DND-41 (cell line): ENCODE measurements around the gene ATF6.

Experiments used
- ATAC-seq: fragments of 200-7000 bp; cut with Tn5 transposase; 3 replicates; pipeline ENCODE4 v1.9.1; 2021; ENCODE audit warnings: low read depth; ENCODE audit not compliant: insufficient read depth
- DNase-seq: peaks from one replicate; pipeline ENCODE4 v3.0.0-alpha.2; 2020
- H2AFZ ChIP-seq: 2 replicates; pipeline ENCODE4 v1.6.0; 2012; ENCODE audit warnings: low read depth, low read length
- H3K27ac ChIP-seq: 2 replicates; pipeline ENCODE4 v1.5.1; 2012; ENCODE audit warnings: low read length, inconsistent platforms
- H3K27me3 ChIP-seq: fragments of 200-600 bp; sonication (generic); 2 replicates; pipeline ENCODE4 v1.6.0; 2012; ENCODE audit warnings: low read length, mild to moderate bottlenecking, inconsistent platforms; ENCODE audit not compliant: insufficient read depth, poor library complexity
- H3K36me3 ChIP-seq: 2 replicates; pipeline ENCODE4 v1.5.1; 2012; ENCODE audit warnings: low read length, inconsistent platforms; ENCODE audit not compliant: insufficient read depth
- H3K4me1 ChIP-seq: 2 replicates; pipeline ENCODE4 v1.5.1; 2012; ENCODE audit warnings: mild to moderate bottlenecking, low read length; ENCODE audit not compliant: insufficient read depth
- H3K4me2 ChIP-seq: 2 replicates; pipeline ENCODE4 v1.6.0; 2012; ENCODE audit warnings: mild to moderate bottlenecking, moderate library complexity, low read length, inconsistent platforms; ENCODE audit not compliant: insufficient read depth
- H3K4me3 ChIP-seq, 2 experiments: fragments of 200-600 bp in 1 of 2; shearing (Covaris generic) in 1 of 2; 2 replicates each; pipeline ENCODE4 v1.5.1; 2012 to 2016; ENCODE audit warnings: inconsistent platforms in 2 of 2, low read length in 2 of 2, mild to moderate bottlenecking in 2 of 2, low read depth in 1 of 2, moderate library complexity in 1 of 2
- H3K79me2 ChIP-seq: 2 replicates; pipeline ENCODE4 v1.6.0; 2012; ENCODE audit warnings: low read length, inconsistent platforms; ENCODE audit not compliant: insufficient read depth
- H3K9ac ChIP-seq: 2 replicates; pipeline ENCODE4 v1.6.0; 2012; ENCODE audit warnings: low read depth, mild to moderate bottlenecking, inconsistent platforms, low read length, moderate library complexity
- H3K9me3 ChIP-seq: 2 replicates; pipeline ENCODE4 v1.5.1; 2012; ENCODE audit warnings: low read length, moderate library complexity, mild to moderate bottlenecking, inconsistent platforms; ENCODE audit not compliant: insufficient read depth, severe bottlenecking
- H4K20me1 ChIP-seq: 2 replicates; pipeline ENCODE4 v1.6.0; 2012; ENCODE audit warnings: low read length; ENCODE audit not compliant: insufficient read depth
- EZH2 ChIP-seq: IDR thresholded peaks from 3 replicates; pipeline ENCODE4 v1.6.1; 2012; ENCODE audit warnings: borderline replicate concordance, low read depth, mild to moderate bottlenecking, moderate library complexity, low read length, inconsistent platforms; ENCODE audit not compliant: severe bottlenecking
- TF ChIP-seq, protein P1 (sequence below): IDR thresholded peaks from 2 replicates; pipeline ENCODE4 v1.5.1; 2012; ENCODE audit warnings: borderline replicate concordance, low read length, moderate library complexity, mild to moderate bottlenecking; ENCODE audit not compliant: poor library complexity, severe bottlenecking; ENCODE audit errors: extremely low read depth

Gene ATF6

DNA sequence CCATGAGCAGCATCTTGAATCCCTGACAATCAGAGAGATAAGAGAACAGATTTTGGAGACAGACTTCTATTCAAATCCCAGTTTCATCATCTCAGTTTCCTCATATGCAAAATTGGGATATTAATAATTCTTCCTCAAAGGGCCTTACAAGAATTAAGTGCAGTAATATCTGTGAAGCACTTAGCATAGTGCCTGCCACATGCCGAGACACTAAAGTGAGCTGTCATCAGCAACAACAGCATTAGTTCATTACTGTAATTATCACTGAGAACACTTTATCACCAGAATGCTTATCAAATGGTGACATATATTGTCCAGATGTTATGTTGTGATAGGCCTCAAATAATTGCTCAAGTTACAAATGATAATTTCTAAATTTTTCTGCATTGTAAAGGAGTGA is 45.7 kb upstream of the ATF6 start:
- Histone ChIP-seq H3K9ac (no peak overlapping the region), H3K79me2 (no peaks in the 10 kb centered on the region), H3K27ac (no peak overlapping the region), H3K4me2 (no peak overlapping the region), H3K27me3 (peaks cover 52% of the 10 kb centered on the region), H4K20me1 (no peaks in the 10 kb centered on the region), H3K9me3 (no peaks in the 10 kb centered on the region), H3K36me3 (no peaks in the 10 kb centered on the region), H2AFZ (no peak overlapping the region), H3K4me1 (no peaks in the 10 kb centered on the region; the same call in 1 of the 2 replicates), H3K4me3 (no peak overlapping the region)
- no peak for TF ChIP-seq EZH2
- TF ChIP-seq, protein P1, sequence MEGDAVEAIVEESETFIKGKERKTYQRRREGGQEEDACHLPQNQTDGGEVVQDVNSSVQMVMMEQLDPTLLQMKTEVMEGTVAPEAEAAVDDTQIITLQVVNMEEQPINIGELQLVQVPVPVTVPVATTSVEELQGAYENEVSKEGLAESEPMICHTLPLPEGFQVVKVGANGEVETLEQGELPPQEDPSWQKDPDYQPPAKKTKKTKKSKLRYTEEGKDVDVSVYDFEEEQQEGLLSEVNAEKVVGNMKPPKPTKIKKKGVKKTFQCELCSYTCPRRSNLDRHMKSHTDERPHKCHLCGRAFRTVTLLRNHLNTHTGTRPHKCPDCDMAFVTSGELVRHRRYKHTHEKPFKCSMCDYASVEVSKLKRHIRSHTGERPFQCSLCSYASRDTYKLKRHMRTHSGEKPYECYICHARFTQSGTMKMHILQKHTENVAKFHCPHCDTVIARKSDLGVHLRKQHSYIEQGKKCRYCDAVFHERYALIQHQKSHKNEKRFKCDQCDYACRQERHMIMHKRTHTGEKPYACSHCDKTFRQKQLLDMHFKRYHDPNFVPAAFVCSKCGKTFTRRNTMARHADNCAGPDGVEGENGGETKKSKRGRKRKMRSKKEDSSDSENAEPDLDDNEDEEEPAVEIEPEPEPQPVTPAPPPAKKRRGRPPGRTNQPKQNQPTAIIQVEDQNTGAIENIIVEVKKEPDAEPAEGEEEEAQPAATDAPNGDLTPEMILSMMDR, result no peak
- ATAC-seq (no peak), DNase-seq (no peak)

GRCh38 chr1:161720956-161721737 is 45.0 kb upstream of the ATF6 start, which contains the start of gene FCRLB:
TSS of gene FCRLB (plus strand) at chr1:161721544. CDS start at chr1:161722673, 1,129 bp downstream.
- Histone ChIP-seq H3K4me1 (peaks cover 7% of the 10 kb centered on the region), H3K9me3 (no peaks in the 10 kb centered on the region), H2AFZ (no peak within 1 kb of the TSS), H4K20me1 (no peaks in the 10 kb centered on the region), H3K4me2 (no peak within 1 kb of the TSS), H3K27me3 (peaks cover 52% of the 10 kb centered on the region), H3K79me2 (no peaks in the 10 kb centered on the region), H3K27ac (no peak within 1 kb of the TSS), H3K4me3 (no peak within 1 kb of the TSS), H3K9ac (no peak within 1 kb of the TSS), H3K36me3 (no peaks in the 10 kb centered on the region)
- TF ChIP-seq, protein P1, result no peak
- no peak for TF ChIP-seq EZH2
- no peak for DNase-seq
- no peak for ATAC-seq

DNA sequence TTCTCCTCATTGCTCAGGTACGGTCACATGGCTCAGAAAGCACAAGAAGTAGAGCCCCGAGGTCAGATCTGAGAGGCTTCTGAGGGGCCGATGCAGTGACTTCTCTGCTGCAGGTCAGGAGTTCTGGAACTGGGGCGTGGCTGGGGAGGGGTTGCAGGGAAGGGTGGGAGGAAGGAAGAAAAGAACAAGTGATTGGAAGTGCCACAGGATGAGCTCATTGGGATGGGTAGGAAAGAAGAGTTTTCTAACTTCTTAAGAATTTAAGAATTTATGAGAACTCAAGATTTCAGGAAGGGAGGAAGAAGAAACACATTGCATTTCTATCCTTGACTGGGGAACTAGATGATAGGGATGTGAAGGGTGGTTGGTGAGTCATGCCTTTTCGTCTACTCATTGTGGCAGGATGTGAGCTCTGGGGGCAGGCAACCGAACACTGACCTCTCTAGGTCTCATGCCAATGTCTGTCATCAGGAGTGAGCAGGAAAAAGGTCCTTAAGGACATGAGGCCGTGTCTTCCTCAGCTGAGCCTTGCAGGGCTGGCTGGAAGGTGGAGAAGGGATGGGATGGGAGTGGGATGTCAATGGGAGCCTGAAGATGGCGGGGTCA is 44.3 kb upstream of the ATF6 start:
- no peak overlapping the region for H3K4me3 ChIP-seq
- H3K9me3 ChIP-seq, result no peaks in the 10 kb centered on the region
- no peak for DNase-seq
- no peaks in the 10 kb centered on the region for H4K20me1 ChIP-seq
- no peak overlapping the region for H3K4me2 ChIP-seq
- no peak overlapping the region for H3K27ac ChIP-seq
- no peak for ATAC-seq
- H3K4me1 ChIP-seq, result peaks cover 12% of the 10 kb centered on the region
- no peak overlapping the region for H3K9ac ChIP-seq
- H2AFZ ChIP-seq, result no peak overlapping the region
- H3K36me3 ChIP-seq, result no peaks in the 10 kb centered on the region
- H3K27me3 ChIP-seq, result peaks cover 54% of the 10 kb centered on the region
- no peaks in the 10 kb centered on the region for H3K79me2 ChIP-seq
- TF ChIP-seq EZH2, result no peak
- TF ChIP-seq, protein P1, result no peak
